GM21515 (cell line): ENCODE data around the gene PDE4B.

Experiments
- ATAC-seq: cut with Tn5 transposase; IDR thresholded peaks from one replicate; pipeline ENCODE4 v1.9.1; 2021; ENCODE audit not compliant: unreplicated experiment

The PDE4B gene

DNA sequence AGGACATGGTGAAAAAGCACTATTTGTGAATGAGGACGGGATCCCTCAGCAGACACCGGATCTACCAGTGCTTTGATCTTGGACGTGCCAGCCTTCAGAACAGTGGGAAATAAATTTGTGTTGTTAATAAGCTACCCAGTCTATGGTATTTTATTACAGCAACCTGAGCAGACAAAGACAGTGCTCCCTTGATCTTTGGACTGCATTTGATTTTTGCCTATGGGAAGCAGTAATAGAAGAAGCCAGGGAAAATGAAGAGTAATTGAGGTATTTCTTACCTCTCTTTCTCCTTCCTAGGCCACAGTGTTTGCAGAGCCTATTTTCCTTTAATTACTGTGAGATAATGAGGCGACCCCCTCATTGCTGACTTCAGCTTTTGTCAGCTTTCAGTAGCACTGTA is 87.9 kb downstream of the PDE4B start:
- no peak for ATAC-seq

DNA sequence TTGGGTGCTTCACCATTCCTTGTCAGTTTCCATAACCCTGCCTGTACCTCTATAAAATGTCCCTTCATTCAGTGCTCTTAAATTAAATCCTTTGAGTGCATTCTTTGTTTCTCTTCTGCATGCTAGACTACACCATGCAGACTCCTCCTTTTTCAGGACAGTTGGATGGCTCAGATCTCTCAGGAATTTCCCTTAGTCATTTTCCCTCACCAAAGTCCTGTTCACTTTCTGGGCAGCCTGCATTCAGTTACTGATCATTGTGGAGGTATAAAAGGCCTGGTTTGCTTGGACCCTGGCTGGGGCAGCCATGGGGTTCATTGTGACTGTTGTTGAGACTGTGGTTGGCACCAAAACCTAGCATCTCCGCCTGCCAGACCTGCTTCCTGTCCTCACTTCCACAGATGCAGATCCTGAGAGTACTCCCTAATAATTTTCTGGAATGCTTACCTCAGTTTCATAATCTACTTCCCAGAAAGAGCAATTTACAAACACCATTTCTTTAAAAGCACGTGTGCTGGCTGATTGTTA is 88.4 kb downstream of the PDE4B start:
- no peak for ATAC-seq

DNA sequence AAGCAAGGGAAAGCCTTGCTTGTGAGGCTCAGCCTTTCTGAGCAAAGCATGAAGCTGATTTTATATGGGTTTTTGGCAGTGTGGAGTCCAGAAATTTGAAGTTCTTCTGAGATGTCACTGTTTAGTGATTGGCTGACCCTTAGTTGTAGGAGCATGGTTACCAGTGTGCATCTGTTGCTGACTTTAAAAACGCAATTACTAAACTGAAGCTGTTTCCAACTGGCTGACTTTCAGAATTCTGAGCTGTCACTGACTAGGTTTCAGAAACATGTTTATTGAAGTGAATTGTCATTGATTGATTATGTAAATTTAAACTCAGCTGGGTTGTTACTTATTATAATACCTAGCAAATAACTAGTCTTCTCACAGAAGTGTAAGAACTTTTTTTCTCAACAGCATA is 89.4 kb downstream of the PDE4B start:
- ATAC-seq, result no peak

DNA sequence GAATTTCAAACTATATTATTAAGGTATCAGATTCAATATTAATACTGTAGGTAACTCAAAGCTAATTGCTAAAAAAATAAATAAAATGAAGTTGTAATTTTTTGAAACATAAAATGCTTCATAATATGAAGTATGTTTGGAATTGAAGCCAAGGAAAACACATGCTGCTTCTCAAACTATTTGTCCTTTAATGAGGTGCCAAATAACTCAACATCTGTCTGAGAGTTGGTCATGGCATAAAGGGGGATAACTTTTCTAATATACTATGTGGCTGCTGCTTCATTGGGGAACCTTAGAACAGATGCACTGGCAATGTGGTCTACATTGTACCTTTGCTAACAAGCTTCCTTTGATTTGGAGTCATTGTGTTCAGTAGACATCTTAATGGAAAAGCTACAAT is 96.7 kb downstream of the PDE4B start:
- no peak for ATAC-seq

DNA sequence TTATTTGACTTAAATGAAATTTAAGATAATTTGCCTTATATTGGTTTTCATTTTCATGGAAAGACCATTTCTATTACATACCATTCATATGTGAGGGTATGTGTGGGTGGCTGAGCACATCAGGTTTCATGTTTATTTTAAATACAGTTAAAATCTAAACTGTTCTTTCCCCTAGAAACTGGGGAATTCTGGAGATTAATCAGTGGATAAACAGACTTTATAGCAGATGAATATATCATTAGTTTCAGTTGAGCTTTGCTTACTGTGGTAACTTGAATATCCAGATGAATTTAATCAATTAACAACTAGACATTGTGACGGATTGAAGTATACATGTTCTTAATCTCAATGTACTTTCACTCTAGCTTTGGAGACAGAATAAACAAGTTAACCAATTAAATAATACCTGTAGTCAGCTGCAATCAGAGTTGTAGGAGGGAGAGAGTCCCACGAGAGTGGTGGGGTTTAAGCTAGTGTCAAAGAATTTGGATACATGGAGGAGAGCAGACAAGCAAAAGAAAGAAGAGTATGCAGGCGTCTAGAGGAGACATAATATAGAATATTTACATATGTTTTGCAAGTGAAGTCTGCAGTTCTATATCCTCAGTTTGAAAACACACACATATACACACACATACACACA is 97.6 kb downstream of the PDE4B start:
- ATAC-seq, result no peak

DNA sequence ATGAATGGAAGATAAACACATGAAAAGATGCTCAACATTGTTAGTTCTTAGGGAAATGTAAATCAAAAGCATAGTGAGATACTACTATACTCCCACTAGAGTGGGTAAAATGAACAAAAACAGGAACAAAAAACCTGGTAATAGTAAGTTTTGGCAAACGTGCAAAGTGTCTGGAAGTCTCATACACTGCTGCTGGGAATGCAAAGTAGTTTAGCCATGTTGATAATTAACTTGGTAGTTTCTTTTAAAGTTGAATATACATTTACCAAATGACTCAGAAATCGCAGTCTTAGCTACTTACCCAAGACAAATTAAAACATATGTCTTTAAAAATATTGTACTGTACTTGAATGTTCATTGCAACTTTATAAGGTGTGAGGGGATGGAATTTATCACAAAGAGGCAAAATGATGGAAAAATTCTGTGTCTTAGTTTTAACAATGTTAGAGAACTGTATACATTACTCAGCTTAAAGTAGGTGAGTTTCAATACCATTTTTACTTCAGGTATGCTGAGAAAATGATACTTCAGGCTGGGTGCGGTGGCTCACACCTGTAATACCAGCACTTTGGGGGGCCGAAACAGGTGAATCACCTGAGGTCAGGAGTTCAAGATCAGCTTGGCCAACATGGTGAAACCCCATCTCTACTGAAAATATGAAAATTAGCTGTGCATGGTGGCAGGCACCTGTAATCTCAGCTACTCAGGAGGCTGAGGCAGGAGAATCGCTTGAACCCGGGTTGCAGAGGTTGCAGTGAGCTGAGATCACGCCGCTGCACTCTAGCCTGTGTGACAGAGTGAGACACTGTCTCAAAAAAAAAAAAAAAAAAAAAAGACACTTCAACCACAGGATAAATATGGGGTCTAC is 102.3 kb downstream of the PDE4B start:
- ATAC-seq, result peak; percentile 88

DNA sequence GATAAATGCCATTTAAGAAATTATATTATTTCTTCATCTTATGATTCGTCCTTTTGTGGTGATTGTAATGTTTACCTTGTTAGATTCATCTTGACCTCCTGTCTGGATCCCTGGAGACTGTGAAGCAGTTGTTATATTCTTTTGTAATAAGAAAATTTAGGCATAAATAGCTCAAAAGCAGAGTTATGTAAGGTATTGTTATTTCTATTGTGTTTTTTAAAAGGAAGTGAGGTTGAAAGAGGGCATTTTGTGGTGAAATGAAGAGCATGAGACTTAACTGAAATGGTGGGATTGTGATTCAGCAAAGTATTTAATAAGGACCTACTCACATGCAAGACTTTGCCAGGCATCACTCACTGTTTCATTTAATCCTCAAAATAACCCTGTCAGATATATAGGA is 104.0 kb downstream of the PDE4B start:
- no peak for ATAC-seq

DNA sequence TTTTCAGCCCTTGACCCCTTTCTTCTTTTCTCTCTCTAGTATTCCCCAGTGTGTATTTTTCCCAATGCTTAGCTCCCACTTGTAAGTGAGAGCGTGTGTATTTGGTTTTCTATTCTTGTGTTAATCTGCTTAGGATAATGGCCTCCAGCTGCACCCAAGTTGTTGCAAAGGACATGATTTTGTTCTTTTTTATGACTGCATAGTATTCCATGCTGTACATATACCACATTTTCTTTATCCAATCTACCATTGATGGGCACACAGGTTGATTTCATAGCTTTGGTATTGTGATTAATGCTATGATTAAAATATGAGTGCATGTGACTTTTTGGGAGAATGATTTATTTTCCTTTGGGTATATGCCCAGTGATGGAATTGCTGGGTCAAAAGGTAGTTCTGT is 104.8 kb downstream of the PDE4B start:
- no peak for ATAC-seq

DNA sequence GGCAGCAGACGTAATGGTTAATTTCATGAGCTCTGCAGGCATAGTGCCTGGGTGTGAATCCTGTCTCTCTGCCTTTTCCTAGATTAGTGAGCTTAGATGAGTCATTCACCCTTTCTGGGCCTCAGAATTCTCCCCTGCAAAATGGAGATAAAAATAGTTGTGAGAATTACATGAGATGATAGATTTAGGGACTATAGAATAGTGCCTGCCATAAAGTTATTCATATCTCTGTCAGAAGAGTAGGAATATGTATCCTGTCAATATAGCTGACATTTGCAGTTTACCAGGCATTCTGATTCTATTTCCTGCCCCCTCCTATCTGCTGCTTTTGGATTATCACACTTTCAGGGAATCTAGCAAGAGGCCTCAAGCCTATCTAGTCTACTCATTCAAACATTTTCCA is 112.0 kb downstream of the PDE4B start:
- ATAC-seq, result no peak

DNA sequence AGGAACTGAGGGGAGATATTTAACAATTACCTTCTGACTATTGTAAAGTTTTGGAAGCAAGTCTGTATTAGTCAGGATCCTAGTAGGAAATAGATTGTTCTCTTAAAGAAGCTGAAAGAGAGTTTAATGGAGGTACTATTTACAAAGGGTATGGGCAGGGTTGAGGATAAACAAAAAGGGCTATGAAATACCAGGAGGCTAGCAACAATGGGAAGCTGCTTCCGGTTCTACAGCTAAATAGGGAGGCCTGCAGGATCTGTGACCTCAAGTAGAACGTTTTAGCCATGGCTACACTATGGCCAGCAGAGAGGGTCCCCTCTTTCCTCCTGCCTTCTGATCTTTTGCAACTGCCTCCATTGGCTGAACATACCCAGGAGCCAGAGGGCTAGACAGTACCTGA is 117.7 kb downstream of the PDE4B start:
- ATAC-seq, result no peak

DNA sequence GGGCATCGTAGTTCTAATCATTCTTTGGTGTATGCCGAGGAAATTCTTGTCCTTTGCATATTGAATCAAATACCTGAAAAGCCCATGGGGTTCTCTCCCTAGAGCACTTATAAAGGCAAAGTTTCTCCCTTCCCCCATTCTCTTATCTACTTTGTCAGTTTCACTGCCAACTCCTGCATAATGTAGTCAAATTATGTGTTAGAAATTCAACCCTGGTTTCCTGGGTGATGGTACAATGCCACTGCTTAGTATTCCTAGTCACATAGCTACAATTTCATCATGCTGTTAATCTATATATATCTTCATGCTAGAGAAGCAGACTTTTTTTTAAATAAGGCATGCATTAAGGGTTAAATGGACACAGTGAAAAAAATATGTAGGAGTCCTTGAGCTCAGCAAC is 119.0 kb downstream of the PDE4B start:
- ATAC-seq, result no peak

DNA sequence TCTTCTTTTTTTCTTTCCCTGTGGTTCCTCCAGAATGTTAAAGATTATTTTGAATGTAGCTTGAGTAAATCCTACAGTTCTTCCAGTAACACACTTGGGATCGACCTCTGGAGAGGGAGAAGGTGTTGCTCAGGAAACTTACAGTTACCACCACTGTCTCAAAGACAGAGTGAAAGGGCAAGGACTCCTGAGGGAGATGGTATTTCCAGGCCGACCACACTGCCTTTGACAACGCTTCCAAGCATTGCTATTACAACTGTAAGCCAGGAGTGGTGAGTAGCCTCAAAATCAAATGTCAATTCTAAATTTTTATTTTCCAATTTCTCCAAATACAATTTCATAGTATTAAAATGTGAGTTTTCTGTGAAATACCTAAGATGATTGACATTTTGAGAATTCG is 125.9 kb downstream of the PDE4B start:
- ATAC-seq, result no peak

DNA sequence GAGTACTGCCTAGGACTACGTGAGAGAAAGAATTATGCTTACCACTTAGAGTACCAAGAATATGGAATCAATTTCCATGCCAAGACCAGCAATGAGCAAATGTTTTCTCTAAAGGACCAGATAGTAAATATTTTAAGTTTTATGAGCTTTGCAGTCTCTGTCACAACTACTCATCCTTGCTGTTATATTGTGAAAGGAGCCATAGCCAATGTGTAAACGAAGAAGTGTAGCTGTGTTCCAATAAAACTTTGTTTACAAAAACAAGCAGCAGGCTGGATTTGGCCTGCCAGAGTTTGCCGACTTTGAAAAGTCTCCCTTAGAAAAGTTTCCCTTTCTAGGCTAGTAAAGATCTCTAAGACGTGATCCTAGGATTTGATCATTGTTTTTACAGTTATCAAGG is 128.8 kb downstream of the PDE4B start:
- ATAC-seq, result no peak

DNA sequence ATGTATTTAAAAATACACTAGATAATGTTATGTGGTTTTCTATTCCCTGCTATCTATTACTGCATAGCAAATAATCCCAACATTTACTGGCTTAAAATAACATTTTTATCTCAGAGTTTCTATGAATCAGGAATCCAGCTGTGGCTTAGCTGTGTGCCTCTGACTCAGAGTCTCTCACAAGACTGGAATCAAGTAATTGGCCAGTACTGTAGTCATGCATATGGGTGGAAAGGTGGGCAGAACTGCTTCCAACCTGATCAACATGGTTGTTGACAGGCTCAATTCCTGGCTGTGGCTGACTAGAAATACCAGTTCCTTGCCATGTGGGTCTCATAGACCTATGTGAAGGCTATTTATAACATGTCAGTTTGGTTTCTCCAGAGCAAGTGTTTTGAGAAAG is 131.8 kb downstream of the PDE4B start:
- ATAC-seq, result no peak

DNA sequence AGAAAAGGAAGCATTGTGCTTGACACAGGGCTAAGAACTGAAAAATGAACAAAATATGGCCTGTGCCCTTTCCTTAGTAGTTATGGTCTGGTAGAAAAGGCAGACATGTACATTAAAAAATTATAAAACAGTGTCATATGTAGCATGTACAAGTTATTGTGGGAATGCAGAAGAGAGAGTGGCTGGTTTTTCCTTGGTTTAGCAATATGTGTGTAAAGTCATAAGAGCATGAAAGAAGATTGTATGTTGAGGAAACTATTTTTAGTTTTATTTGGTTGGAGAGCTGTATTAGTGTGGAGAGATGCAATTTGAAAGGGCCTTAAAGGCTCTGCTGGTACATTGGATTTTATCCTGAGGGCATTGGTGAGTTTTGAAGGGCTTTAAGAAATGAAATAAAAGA is 145.8 kb downstream of the PDE4B start:
- no peak for ATAC-seq

DNA sequence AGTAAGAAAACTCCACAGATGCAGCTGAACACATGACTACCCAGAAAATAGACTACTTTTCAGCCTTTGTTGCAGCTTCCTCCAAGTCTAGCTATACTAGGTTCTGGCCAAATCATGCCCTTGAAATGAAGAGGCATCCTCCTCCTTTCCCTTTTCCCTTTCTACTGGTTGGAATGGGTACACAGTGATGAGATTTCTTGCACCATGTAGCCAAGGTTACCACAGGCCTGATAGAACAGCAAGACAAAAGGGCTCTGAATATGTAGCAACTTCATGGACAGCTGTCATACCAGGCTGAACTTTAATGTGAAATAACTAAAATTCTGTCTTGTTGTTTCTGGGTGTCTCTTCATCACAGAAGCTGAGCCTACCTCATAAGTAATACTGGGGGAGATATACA is 146.5 kb downstream of the PDE4B start:
- ATAC-seq, result no peak

DNA sequence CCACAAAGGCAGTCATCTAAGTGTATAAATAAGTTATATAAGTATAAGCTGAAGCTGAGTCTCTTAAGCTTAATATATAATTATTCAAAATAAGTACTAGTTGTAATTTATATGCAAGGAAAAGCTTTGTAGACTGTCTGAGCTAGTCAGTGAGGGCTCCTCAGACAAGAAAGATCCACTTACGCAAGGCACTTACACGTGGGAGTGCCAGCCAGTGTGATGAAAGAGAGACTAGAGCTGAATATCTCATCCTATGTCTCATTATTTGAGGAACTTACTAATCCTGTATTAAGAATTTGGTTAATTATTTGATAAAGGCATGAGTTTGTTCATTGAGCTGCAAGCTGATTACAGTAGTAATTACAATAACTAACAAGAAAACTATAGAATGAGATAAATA is 146.9 kb downstream of the PDE4B start:
- ATAC-seq, result no peak

DNA sequence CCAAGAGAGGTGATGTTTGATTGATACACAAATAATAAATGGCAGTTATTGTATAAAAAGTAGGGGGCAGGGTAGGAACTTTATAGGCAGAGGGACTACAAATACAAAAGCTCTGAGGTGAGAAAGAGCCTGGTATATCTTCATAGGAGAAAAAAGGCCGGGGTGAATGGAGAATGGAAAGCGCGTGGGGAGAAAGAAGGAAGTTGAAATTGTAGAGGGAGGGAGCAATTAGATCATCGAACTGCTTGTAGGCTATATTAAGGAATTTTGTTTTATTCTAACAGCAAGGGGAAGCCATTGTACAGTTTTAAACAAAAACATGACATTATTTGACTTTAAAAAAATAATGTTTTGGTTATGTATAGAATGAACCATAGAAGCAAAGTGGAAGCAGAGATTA is 147.4 kb downstream of the PDE4B start:
- ATAC-seq, result no peak

DNA sequence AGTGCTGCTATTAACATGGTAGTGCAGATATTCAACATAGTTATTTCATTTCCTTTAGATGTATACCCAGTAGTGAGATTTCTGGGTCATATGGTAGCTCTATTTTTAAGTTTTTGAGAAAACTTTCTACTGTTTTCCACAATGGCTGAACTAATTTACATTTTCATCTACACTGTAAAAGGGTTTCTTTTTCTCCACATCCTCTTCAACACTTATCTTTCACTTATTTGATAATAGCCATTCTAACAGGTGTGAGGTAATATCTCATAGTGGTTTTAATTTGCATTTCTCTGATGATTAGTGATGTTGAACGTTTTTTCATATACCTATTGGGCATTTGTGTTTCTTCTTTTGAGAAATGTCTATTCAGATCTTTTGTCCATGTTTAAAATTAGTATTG is 149.8 kb downstream of the PDE4B start:
- ATAC-seq, result no peak

DNA sequence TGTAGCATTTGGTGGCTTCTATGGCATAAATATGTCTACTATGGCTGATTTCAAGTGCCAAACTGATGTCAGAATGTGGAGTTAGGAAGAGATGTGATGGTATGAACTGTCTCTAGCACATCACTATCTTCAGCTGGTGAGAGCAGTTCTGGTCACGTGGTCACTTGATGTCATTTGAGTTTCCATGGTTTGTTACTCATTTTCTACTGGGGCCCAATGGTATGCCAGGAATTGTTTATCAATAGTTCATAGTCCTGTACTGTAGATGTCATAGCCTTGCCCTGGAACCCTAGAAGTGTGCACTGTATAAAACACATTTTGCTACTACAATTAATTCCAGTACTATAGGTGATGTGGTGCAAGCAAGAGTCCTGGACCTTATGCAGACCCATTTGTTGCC is 153.7 kb downstream of the PDE4B start:
- no peak for ATAC-seq

DNA sequence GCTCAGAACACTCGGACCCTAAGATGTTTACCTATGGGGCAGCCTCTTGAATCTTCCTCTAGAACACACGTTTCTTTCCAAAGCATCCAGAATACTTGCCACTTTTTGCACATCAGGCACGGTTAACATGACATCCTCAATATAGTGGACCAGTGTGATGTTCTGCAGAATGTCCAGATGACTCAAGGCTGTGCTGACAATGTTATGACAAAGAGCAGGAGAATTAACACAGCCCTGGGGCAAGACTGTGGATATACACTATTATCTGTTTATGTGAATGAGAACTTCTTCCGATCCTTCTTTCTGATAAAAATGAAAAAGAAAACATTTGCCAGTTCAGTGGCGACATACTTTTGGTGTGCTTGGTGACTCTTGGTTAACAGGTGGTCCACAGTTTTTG is 154.3 kb downstream of the PDE4B start:
- no peak for ATAC-seq

DNA sequence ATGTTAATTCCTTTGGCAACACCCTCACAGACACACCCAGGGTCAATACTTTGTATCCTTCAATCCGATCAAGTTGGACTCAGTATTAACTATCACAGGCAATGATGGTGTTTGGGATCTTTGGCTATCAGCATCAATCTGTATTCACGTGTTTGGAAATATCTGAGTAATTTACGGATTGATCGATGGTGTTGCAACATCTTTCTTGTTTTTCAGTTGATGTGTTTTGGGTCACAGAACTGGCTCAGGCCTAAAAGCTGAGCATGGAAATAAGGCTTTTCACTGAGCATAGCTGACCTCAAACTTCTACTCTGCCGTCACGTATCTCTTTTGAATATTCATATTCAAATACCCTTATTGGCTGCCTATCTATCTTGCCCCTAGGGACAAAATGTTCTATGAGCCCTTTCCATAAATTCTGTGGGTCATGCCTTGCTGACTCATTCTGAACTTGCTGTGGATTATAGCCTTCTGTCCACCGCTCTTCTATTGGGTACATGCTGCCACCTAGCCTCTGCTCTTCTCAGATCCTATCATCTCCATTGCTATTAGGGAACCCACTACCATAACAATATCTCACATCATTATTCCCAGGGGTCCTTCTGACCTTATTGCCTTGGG is 156.0 kb downstream of the PDE4B start:
- ATAC-seq, result no peak
